GM12892 (cell line): ENCODE measurements around the gene DNAJC5.

ENCODE experiments used
- POLR2A ChIP-seq: IDR thresholded peaks from 2 replicates; pipeline ENCODE4 v1.6.1; 2011; ENCODE audit warnings: low read depth, low read length, control low read depth
- POLR2AphosphoS5 ChIP-seq: IDR thresholded peaks from 2 replicates; pipeline ENCODE4 v1.6.1; 2011; ENCODE audit warnings: low read depth, low read length, control low read depth
- TAF1 ChIP-seq: IDR thresholded peaks from 2 replicates; pipeline ENCODE4 v1.6.1; 2011; ENCODE audit warnings: low read depth, mild to moderate bottlenecking, control low read depth, low read length, borderline replicate concordance

GRCh38 chr20:63953764-63954429, 59.0 kb downstream of the DNAJC5 start:
- TF ChIP-seq POLR2A (no peak), POLR2AphosphoS5 (no peak), TAF1 (no peak)
